Measurements from ENCODE around the gene FAM216A.
"Not testable (repeated sequence)": the region's sequence is repeated elsewhere in the genome, so short reads cannot be mapped to it uniquely, and the experiment has no call there.

The FAM216A gene

GRCh38 chr12:110520876-110521712 lies 52.4 kb downstream of the FAM216A start:
- not testable (repeated sequence) for H3K27ac ChIP-seq (ENCODE audit: low read depth, low read length); H3K36me3 ChIP-seq (ENCODE audit: insufficient read depth, low read length); H3K4me1 ChIP-seq (ENCODE audit: control insufficient read depth, insufficient read depth, low read length, unreplicated experiment); H2AFZ ChIP-seq (ENCODE audit: low read length, unreplicated experiment); H3K4me3 ChIP-seq (ENCODE audit: low read depth, low read length); H3K27me3 ChIP-seq (ENCODE audit: insufficient read depth, low read length); H3K79me2 ChIP-seq (ENCODE audit: control insufficient read depth, insufficient read depth, low read length, unreplicated experiment)

GRCh38 chr12:110528277-110528839 lies 59.7 kb downstream of the FAM216A start:
- Histone ChIP-seq H3K36me3 (ENCODE audit: insufficient read depth, low read length) (no peaks in the 10 kb centered on the region), H2AFZ (ENCODE audit: low read length, unreplicated experiment) (no peak overlapping the region), H3K79me2 (ENCODE audit: control insufficient read depth, insufficient read depth, low read length, unreplicated experiment) (peaks cover 3% of the 10 kb centered on the region), H3K4me1 (ENCODE audit: control insufficient read depth, insufficient read depth, low read length, unreplicated experiment) (peaks cover 11% of the 10 kb centered on the region), H3K27ac (ENCODE audit: low read depth, low read length) (no peak overlapping the region), H3K27me3 (ENCODE audit: insufficient read depth, low read length) (no peaks in the 10 kb centered on the region), H3K4me3 (ENCODE audit: low read depth, low read length) (no peak overlapping the region)

GRCh38 chr12:110530511-110530910 lies 61.9 kb downstream of the FAM216A start:
- H3K27me3 ChIP-seq (ENCODE audit: insufficient read depth, low read length), result no peaks in the 10 kb centered on the region
- no peak overlapping the region for H3K27ac ChIP-seq (ENCODE audit: low read depth, low read length)
- no peak overlapping the region for H2AFZ ChIP-seq (ENCODE audit: low read length, unreplicated experiment)
- no peaks in the 10 kb centered on the region for H3K36me3 ChIP-seq (ENCODE audit: insufficient read depth, low read length)
- H3K4me3 ChIP-seq (ENCODE audit: low read depth, low read length), result no peak overlapping the region
- H3K79me2 ChIP-seq (ENCODE audit: control insufficient read depth, insufficient read depth, low read length, unreplicated experiment), result peaks cover 10% of the 10 kb centered on the region
- H3K4me1 ChIP-seq (ENCODE audit: control insufficient read depth, insufficient read depth, low read length, unreplicated experiment), result peaks cover 14% of the 10 kb centered on the region

- H3K27ac ChIP-seq (ENCODE audit: low read depth, low read length), result no peak overlapping the region
- H3K36me3 ChIP-seq (ENCODE audit: insufficient read depth, low read length), result peaks cover 7% of the 10 kb centered on the region
- H3K27me3 ChIP-seq (ENCODE audit: insufficient read depth, low read length), result no peaks in the 10 kb centered on the region
- peaks cover 14% of the 10 kb centered on the region for H3K4me1 ChIP-seq (ENCODE audit: control insufficient read depth, insufficient read depth, low read length, unreplicated experiment)
- H2AFZ ChIP-seq (ENCODE audit: low read length, unreplicated experiment), result no peak overlapping the region
- H3K79me2 ChIP-seq (ENCODE audit: control insufficient read depth, insufficient read depth, low read length, unreplicated experiment), result peaks cover 10% of the 10 kb centered on the region
- H3K4me3 ChIP-seq (ENCODE audit: low read depth, low read length), result no peak overlapping the region
Measured at GRCh38 chr12:110531741-110532333, 63.2 kb downstream of the FAM216A start.

- Histone ChIP-seq H3K27ac (ENCODE audit: low read depth, low read length) (no peak overlapping the region), H3K4me1 (ENCODE audit: control insufficient read depth, insufficient read depth, low read length, unreplicated experiment) (peaks cover 14% of the 10 kb centered on the region), H3K27me3 (ENCODE audit: insufficient read depth, low read length) (no peaks in the 10 kb centered on the region), H3K36me3 (ENCODE audit: insufficient read depth, low read length) (peaks cover 12% of the 10 kb centered on the region), H2AFZ (ENCODE audit: low read length, unreplicated experiment) (no peak overlapping the region), H3K4me3 (ENCODE audit: low read depth, low read length) (no peak overlapping the region), H3K79me2 (ENCODE audit: control insufficient read depth, insufficient read depth, low read length, unreplicated experiment) (peaks cover 10% of the 10 kb centered on the region)
Measured at GRCh38 chr12:110532644-110533043, 64.0 kb downstream of the FAM216A start.

DNA sequence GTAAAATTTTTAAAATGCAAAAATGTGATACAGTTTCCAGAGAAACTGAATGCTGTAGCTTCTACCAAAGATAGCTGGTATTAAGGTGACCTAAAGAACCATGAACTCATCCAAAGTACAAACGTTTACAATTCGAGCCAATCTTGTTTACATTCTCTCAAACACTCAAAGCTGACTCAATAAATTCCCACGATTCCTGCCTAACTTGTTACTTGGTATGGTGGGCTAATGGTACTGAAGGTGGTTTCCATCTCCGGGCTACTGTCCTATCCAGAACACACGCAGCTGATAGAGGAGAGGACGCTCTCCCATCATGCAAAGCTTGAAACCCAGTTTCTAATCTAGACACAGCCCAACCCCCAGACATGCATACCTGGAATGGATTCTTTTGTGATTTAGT lies 65.0 kb downstream of the FAM216A start:
- Histone ChIP-seq H2AFZ (ENCODE audit: low read length, unreplicated experiment) (no peak overlapping the region), H3K79me2 (ENCODE audit: control insufficient read depth, insufficient read depth, low read length, unreplicated experiment) (peaks cover 10% of the 10 kb centered on the region), H3K36me3 (ENCODE audit: insufficient read depth, low read length) (peaks cover 12% of the 10 kb centered on the region), H3K4me1 (ENCODE audit: control insufficient read depth, insufficient read depth, low read length, unreplicated experiment) (peaks cover 14% of the 10 kb centered on the region), H3K4me3 (ENCODE audit: low read depth, low read length) (no peak overlapping the region), H3K27ac (ENCODE audit: low read depth, low read length) (no peak overlapping the region), H3K27me3 (ENCODE audit: insufficient read depth, low read length) (no peaks in the 10 kb centered on the region)

- peaks cover 14% of the 10 kb centered on the region for H3K4me1 ChIP-seq (ENCODE audit: control insufficient read depth, insufficient read depth, low read length, unreplicated experiment)
- H3K27ac ChIP-seq (ENCODE audit: low read depth, low read length), result no peak overlapping the region
- no peak overlapping the region for H3K4me3 ChIP-seq (ENCODE audit: low read depth, low read length)
- H2AFZ ChIP-seq (ENCODE audit: low read length, unreplicated experiment), result no peak overlapping the region
- H3K79me2 ChIP-seq (ENCODE audit: control insufficient read depth, insufficient read depth, low read length, unreplicated experiment), result peaks cover 10% of the 10 kb centered on the region
- H3K36me3 ChIP-seq (ENCODE audit: insufficient read depth, low read length), result peaks cover 19% of the 10 kb centered on the region
- H3K27me3 ChIP-seq (ENCODE audit: insufficient read depth, low read length), result no peaks in the 10 kb centered on the region
Measured at GRCh38 chr12:110534811-110535210, 66.2 kb downstream of the FAM216A start.

DNA sequence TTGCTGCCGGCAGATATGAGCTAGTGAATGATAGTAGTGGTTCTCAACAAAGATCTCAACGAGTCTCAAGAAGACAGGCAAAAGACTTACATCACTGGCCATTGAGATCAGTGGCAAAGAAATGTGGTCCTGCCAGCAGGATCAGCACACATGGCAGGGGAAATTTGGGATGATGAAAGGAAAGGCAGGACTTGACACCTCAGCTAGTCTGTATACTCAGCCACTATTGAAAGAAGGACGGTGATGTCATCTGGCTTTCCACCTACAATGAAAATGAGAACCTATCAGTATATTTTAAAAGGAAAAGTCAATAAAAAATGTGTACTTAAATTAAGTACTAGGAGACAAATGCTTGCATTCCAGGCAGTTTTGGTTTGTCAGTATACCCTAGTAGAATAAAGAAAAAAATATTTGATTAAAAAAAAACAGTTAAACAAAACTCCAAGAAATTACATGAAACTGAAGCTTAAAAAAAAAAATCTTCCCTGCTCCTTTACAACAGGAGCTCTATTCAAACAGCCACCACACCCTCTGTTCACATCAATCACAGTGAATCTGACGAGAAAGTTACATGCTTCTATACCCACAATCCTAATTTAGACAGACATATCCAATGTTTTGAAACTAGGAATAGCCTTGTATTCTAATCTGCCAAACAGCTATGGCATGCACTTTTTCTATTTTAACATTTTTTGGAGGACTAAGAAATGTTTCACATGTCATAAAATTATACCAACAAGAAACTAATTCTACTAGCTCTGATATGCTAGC lies 68.4 kb downstream of the FAM216A start:
- Histone ChIP-seq H3K27ac (ENCODE audit: low read depth, low read length) (no peak overlapping the region), H3K4me3 (ENCODE audit: low read depth, low read length) (no peak overlapping the region), H3K36me3 (ENCODE audit: insufficient read depth, low read length) (peaks cover 19% of the 10 kb centered on the region), H3K79me2 (ENCODE audit: control insufficient read depth, insufficient read depth, low read length, unreplicated experiment) (peaks cover 10% of the 10 kb centered on the region), H3K27me3 (ENCODE audit: insufficient read depth, low read length) (no peaks in the 10 kb centered on the region), H3K4me1 (ENCODE audit: control insufficient read depth, insufficient read depth, low read length, unreplicated experiment) (peaks cover 8% of the 10 kb centered on the region), H2AFZ (ENCODE audit: low read length, unreplicated experiment) (no peak overlapping the region)

GRCh38 chr12:110537605-110538409 lies 69.2 kb downstream of the FAM216A start:
- Histone ChIP-seq H3K27ac (ENCODE audit: low read depth, low read length) (no peak overlapping the region), H3K27me3 (ENCODE audit: insufficient read depth, low read length) (no peaks in the 10 kb centered on the region), H3K4me1 (ENCODE audit: control insufficient read depth, insufficient read depth, low read length, unreplicated experiment) (peaks cover 5% of the 10 kb centered on the region), H3K36me3 (ENCODE audit: insufficient read depth, low read length) (peaks cover 19% of the 10 kb centered on the region), H2AFZ (ENCODE audit: low read length, unreplicated experiment) (no peak overlapping the region), H3K4me3 (ENCODE audit: low read depth, low read length) (no peak overlapping the region), H3K79me2 (ENCODE audit: control insufficient read depth, insufficient read depth, low read length, unreplicated experiment) (peaks cover 11% of the 10 kb centered on the region)
